SK-N-SH (cell line): ENCODE measurements around the gene LMF1. TPM values are rescaled to one million over a fixed set of nuclear protein-coding genes. Genes with fewer than 3 reads are reported as not detected.
A peak's percentile ranks its signal among the peaks of the same experiment; 100 is the strongest.

ENCODE experiments used
- CTCF ChIA-PET: fragments of 300-600, 350-600 bp; formaldehyde crosslinking; extraction: SDS; loops from one replicate; lab custom pipeline; 2021; lab: Yijun Ruan, JAX
- POLR2A ChIA-PET: fragments of 350-600 bp; sonication (Branson Sonifier 250); formaldehyde crosslinking; extraction: SDS; loops from one replicate; lab custom pipeline; 2020; ENCODE audit warnings: antibody characterized with exemption, inconsistent platforms; lab: Yijun Ruan, JAX
- DNase-seq: peaks from one replicate; pipeline ENCODE4 v3.0.0; 2012
- H2AFZ ChIP-seq: fragments of 200-600 bp; sonication (generic); 2 replicates; pipeline ENCODE4 v1.8.1; 2016; ENCODE audit warnings: antibody characterized with exemption, mild to moderate bottlenecking, low read depth
- H3F3A ChIP-seq: fragments of 200-600 bp; sonication (generic); replicated peaks from 2 replicates; pipeline ENCODE3; 2016; ENCODE audit warnings: antibody characterized with exemption, mild to moderate bottlenecking; ENCODE audit not compliant: insufficient read depth
- H3K27ac ChIP-seq, 2 experiments: fragments of 200-500 bp in 1 of 2; fragments of 200-600 bp in 1 of 2; sonication (Bioruptor generic) in 1 of 2; sonication (generic), shearing (Covaris generic) in 1 of 2; 2 replicates each; pipeline versions ENCODE4 v1.5.1 to v1.6.1; 2014 to 2016; ENCODE audit warnings: low read depth in 2 of 2, inconsistent platforms in 1 of 2, low read length in 1 of 2, mild to moderate bottlenecking in 1 of 2, mixed read lengths in 1 of 2
- H3K27me3 ChIP-seq: fragments of 200-600 bp; sonication (generic), shearing (Covaris generic); 2 replicates; pipeline ENCODE4 v1.6.1; 2016; ENCODE audit warnings: mixed run types; ENCODE audit not compliant: insufficient read depth
- H3K36me3 ChIP-seq, 2 experiments: fragments of 200-500 bp in 1 of 2; fragments of 200-600 bp in 1 of 2; sonication (Bioruptor generic) in 1 of 2; sonication (generic) in 1 of 2; replicated peaks in 1 of 2; 2 replicates each; pipeline versions ENCODE3 to v1.5.1; 2014 to 2016; ENCODE audit warnings: low read length in 1 of 2, mild to moderate bottlenecking in 1 of 2; ENCODE audit not compliant: insufficient read depth in 2 of 2, control insufficient read depth in 1 of 2
- H3K4me1 ChIP-seq, 2 experiments: fragments of 200-500 bp in 1 of 2; fragments of 200-600 bp in 1 of 2; sonication (Bioruptor generic) in 1 of 2; sonication (generic), shearing (Covaris generic) in 1 of 2; 2 replicates each; pipeline versions ENCODE4 v1.5.1 to v1.6.1; 2014 to 2016; ENCODE audit warnings: low read depth in 1 of 2, low read length in 1 of 2, mixed run types in 1 of 2; ENCODE audit not compliant: insufficient read depth in 2 of 2, control insufficient read depth in 1 of 2
- H3K4me2 ChIP-seq: fragments of 200-600 bp; sonication (generic), shearing (Covaris generic); 2 replicates; pipeline ENCODE4 v1.6.1; 2017; ENCODE audit warnings: mixed run types
- H3K4me3 ChIP-seq, 2 experiments: fragments of 200-500 bp in 1 of 2; fragments of 200-600 bp in 1 of 2; sonication (Bioruptor generic) in 1 of 2; sonication (generic), shearing (Covaris generic) in 1 of 2; 2 replicates each; pipeline versions ENCODE4 v1.5.1 to v1.8.1; 2014 to 2016; ENCODE audit warnings: low read depth in 2 of 2, inconsistent platforms in 1 of 2, low read length in 1 of 2, mild to moderate bottlenecking in 1 of 2, mixed read lengths in 1 of 2, moderate library complexity in 1 of 2
- H3K79me2 ChIP-seq: fragments of 200-600 bp; sonication (generic); 2 replicates; pipeline ENCODE4 v1.8.1; 2017; ENCODE audit warnings: mild to moderate bottlenecking; ENCODE audit not compliant: insufficient read depth
- H3K9ac ChIP-seq: fragments of 200-600 bp; sonication (generic); 2 replicates; pipeline ENCODE4 v1.6.1; 2017; ENCODE audit warnings: mixed run types
- H3K9me2 ChIP-seq: fragments of 200-600 bp; sonication (generic); 2 replicates; pipeline ENCODE4 v1.6.1; 2017; ENCODE audit warnings: mixed run types
- H3K9me3 ChIP-seq: fragments of 200-600 bp; sonication (generic); 2 replicates; pipeline ENCODE4 v1.6.1; 2017; ENCODE audit warnings: mixed run types, mild to moderate bottlenecking, moderate library complexity
- H4K20me1 ChIP-seq: fragments of 200-600 bp; sonication (generic); 2 replicates; pipeline ENCODE4 v1.6.1; 2017; ENCODE audit warnings: mild to moderate bottlenecking, mixed run types; ENCODE audit not compliant: insufficient read depth
- ELF1 ChIP-seq: IDR thresholded peaks from 2 replicates; pipeline ENCODE4 v1.4.0; 2012
- FOXJ3 ChIP-seq: sonication (generic); formaldehyde crosslinking; IDR thresholded peaks from 2 replicates; pipeline ENCODE4 v1.5.1; 2020; ENCODE audit warnings: mild to moderate bottlenecking, missing genetic modification reagents
- GABPA ChIP-seq: IDR thresholded peaks from 2 replicates; pipeline ENCODE4 v1.4.0; 2012; ENCODE audit warnings: low read depth, mild to moderate bottlenecking
- GATA2 ChIP-seq: sonication (generic); formaldehyde crosslinking; IDR thresholded peaks from 2 replicates; pipeline ENCODE4 v1.5.0; 2020; ENCODE audit warnings: mild to moderate bottlenecking, missing genetic modification reagents
- IRF3 ChIP-seq: fragments of 150-350 bp; IDR thresholded peaks from 2 replicates; pipeline ENCODE4 v1.6.1; 2016; ENCODE audit warnings: mild to moderate bottlenecking, low read depth, low read length
- JUND ChIP-seq: IDR thresholded peaks from 2 replicates; pipeline ENCODE4 v1.4.0; 2012
- MAX ChIP-seq: IDR thresholded peaks from 2 replicates; pipeline ENCODE4 v1.4.0; 2012; ENCODE audit warnings: low read depth
- NFIC ChIP-seq: IDR thresholded peaks from 2 replicates; pipeline ENCODE4 v1.4.0; 2012; ENCODE audit warnings: borderline replicate concordance
- POLR2AphosphoS5 ChIP-seq: IDR thresholded peaks from 2 replicates; pipeline ENCODE4 v1.6.1; 2012; ENCODE audit warnings: low read depth, low read length
- SMC3 ChIP-seq: IDR thresholded peaks from 2 replicates; pipeline ENCODE4 v1.6.1; 2012; ENCODE audit warnings: low read depth, low read length, improper control_type of control experiment
- TAF1 ChIP-seq: IDR thresholded peaks from 2 replicates; pipeline ENCODE4 v1.6.1; 2012; ENCODE audit warnings: low read depth, mild to moderate bottlenecking, low read length, moderate library complexity, borderline replicate concordance
- TCF12 ChIP-seq: IDR thresholded peaks from 2 replicates; pipeline ENCODE4 v1.4.0; 2012
- USF1 ChIP-seq: IDR thresholded peaks from 2 replicates; pipeline ENCODE4 v1.4.0; 2012; ENCODE audit warnings: low read depth, borderline replicate concordance
- USF2 ChIP-seq: fragments of 150-350 bp; IDR thresholded peaks from 2 replicates; pipeline ENCODE4 v1.6.1; 2017; ENCODE audit warnings: antibody characterized with exemption, low read length, low read depth, borderline replicate concordance
- YY1 ChIP-seq: IDR thresholded peaks from 2 replicates; pipeline ENCODE4 v1.4.0; 2012; ENCODE audit warnings: low read depth, mild to moderate bottlenecking
- ZBTB33 ChIP-seq: IDR thresholded peaks from 2 replicates; pipeline ENCODE4 v1.4.0; 2012; ENCODE audit warnings: low read depth, borderline replicate concordance
- WGBS: methylation state at CpG from one replicate; pipeline ENCODE4 v1.1.6; 2017; ENCODE audit warnings: low lambda C conversion rate; 5-methylcytosine and 5-hydroxymethylcytosine counted together
- polyA plus RNA-seq, 3 experiments: library from polyadenylated mRNA; depleted of rRNA; stranded (reverse); fragments of >200 nt; gene quantifications; 2 replicates each; pipeline ENCODE4 v1.2.3, GENCODE V29; 2012

Gene LMF1
- polyA plus RNA-seq, 1 of the 3 experiments (the other 2 are of a cell fraction), result 5.7 TPM

GRCh38 chr16:975291-975690 lies 4.5 kb upstream of the LMF1 start:
- Histone ChIP-seq H4K20me1 (0 out of 2 replicates have a peak, but pooled peaks cover 6% of the 10 kb centered on the region), H3K27ac (no peak overlapping the region), H3K79me2 (no peaks in the 10 kb centered on the region), H3K9me2 (no peaks in the 10 kb centered on the region), H3K4me3 (no peak overlapping the region), H3K36me3 (no peaks in the 10 kb centered on the region), H3K9ac (no peak overlapping the region), H2AFZ (no peak overlapping the region), H3K4me2 (no peak overlapping the region), H3K27me3 (peaks cover 90% of the 10 kb centered on the region), H3K9me3 (no peaks in the 10 kb centered on the region), H3K4me1 (peaks cover 0 to 3% of the 10 kb centered on the region in 2 experiments; a peak in 1 of 4 replicates), H3F3A (no peaks in the 10 kb centered on the region)
- ChIA-PET CTCF (interaction anchor here (1.1 kb wide), 1 partner anchor 11 kb away, joined by 4 read pairs; no protein-coding TSS in a partner anchor), POLR2A (no interaction called here)
- TF ChIP-seq USF1 (no peak), SMC3 (no peak), MAX (no peak), USF2 (no peak), GABPA (no peak), FOXJ3 (CRISPR knock-in tag) (no peak), TAF1 (no peak)
- no peak for DNase-seq
- WGBS, result 84% methylated on average over 8 of the region's 12 CpGs

GRCh38 chr16:974611-975261 lies 4.0 kb upstream of the LMF1 start:
- ChIA-PET POLR2A (no interaction called here), CTCF (interaction anchor here (1.1 kb wide), 1 partner anchor 11 kb away, joined by 4 read pairs; no protein-coding TSS in a partner anchor)
- peak; percentile 36 for DNase-seq
- no peak overlapping the region for H2AFZ ChIP-seq
- H3K9me3 ChIP-seq, result no peaks in the 10 kb centered on the region
- no peak overlapping the region for H3K9ac ChIP-seq
- no peaks in the 10 kb centered on the region for H3F3A ChIP-seq
- H3K36me3 ChIP-seq, result no peaks in the 10 kb centered on the region
- no peak overlapping the region for H3K4me2 ChIP-seq
- H3K27ac ChIP-seq, result no peak overlapping the region
- H3K4me1 ChIP-seq, result peaks cover 2 to 6% of the 10 kb centered on the region in 2 experiments; a peak in 2 of 4 replicates
- 0 out of 2 replicates have a peak, but pooled peaks cover under 1% of the 10 kb centered on the region for H4K20me1 ChIP-seq
- WGBS, result 23% methylated on average over 18 of the region's 26 CpGs
- no peak for TF ChIP-seq IRF3
- no peak for TF ChIP-seq POLR2AphosphoS5
- TF ChIP-seq YY1, result no peak
- no peak for TF ChIP-seq JUND
- TF ChIP-seq NFIC, result no peak
- no peak for TF ChIP-seq GATA2 (CRISPR knock-in tag)
- TF ChIP-seq ZBTB33, result no peak
- no peak for TF ChIP-seq TCF12
- TF ChIP-seq ELF1, result no peak
- no peak for TF ChIP-seq FOXJ3 (CRISPR knock-in tag)
- TF ChIP-seq GABPA, result no peak
- TF ChIP-seq, all 33 proteins: peak for 0
- Histone ChIP-seq H3K79me2 (peaks cover under 1% of the 10 kb centered on the region; the same call in 1 of the 2 replicates), H3K27me3 (peaks cover 85% of the 10 kb centered on the region), H3K4me3 (no peak overlapping the region), H3K9me2 (no peaks in the 10 kb centered on the region)
